Smooth muscle cell (in vitro differentiated cells): ENCODE data around the gene CNOT11. TPM values are rescaled to one million over a fixed set of nuclear protein-coding genes. Genes with fewer than 3 reads are reported as not detected.
"Not testable (repeated sequence)": the region's sequence is repeated elsewhere in the genome, so short reads cannot be mapped to it uniquely, and the experiment has no call there.

Experiments used
- DNase-seq: peaks from one replicate; lab custom pipeline; 2025; ENCODE audit not compliant: unreplicated experiment; lab: John Stamatoyannopoulos, UW
- H2AFZ ChIP-seq: fragments of 200-600 bp; sonication (generic); 2 replicates; pipeline ENCODE4 v1.6.0; 2016; ENCODE audit warnings: antibody characterized with exemption, low read depth, mild to moderate bottlenecking
- H3F3A ChIP-seq: fragments of 200-600 bp; sonication (generic); 2 replicates; pipeline ENCODE4 v1.6.0; 2017; ENCODE audit warnings: antibody characterized with exemption, low read depth
- H3K27ac ChIP-seq: fragments of 200-600 bp; sonication (generic); 2 replicates; pipeline ENCODE4 v1.5.1; 2016; ENCODE audit warnings: low read depth, mild to moderate bottlenecking
- H3K27me3 ChIP-seq: fragments of 200-600 bp; sonication (generic); 2 replicates; pipeline ENCODE4 v1.6.1; 2016; ENCODE audit warnings: low read depth, mild to moderate bottlenecking
- H3K36me3 ChIP-seq: fragments of 200-600 bp; sonication (generic); 2 replicates; pipeline ENCODE4 v1.5.1; 2016; ENCODE audit warnings: low read depth
- H3K4me1 ChIP-seq: fragments of 200-600 bp; sonication (generic); 2 replicates; pipeline ENCODE4 v1.5.1; 2016; ENCODE audit warnings: low read depth
- H3K4me2 ChIP-seq: fragments of 200-600 bp; sonication (generic); 2 replicates; pipeline ENCODE4 v1.6.0; 2016; ENCODE audit warnings: mild to moderate bottlenecking
- H3K4me3 ChIP-seq: fragments of 200-600 bp; sonication (generic); 2 replicates; pipeline ENCODE4 v1.5.1; 2016; ENCODE audit warnings: mild to moderate bottlenecking
- H3K79me2 ChIP-seq: fragments of 200-600 bp; sonication (generic); 2 replicates; pipeline ENCODE4 v1.6.0; 2016; ENCODE audit warnings: low read depth, mild to moderate bottlenecking
- H3K9ac ChIP-seq: fragments of 200-600 bp; sonication (generic); 2 replicates; pipeline ENCODE4 v1.6.0; 2016; ENCODE audit warnings: low read depth
- H3K9me3 ChIP-seq: fragments of 200-600 bp; sonication (generic); replicated peaks from 2 replicates; pipeline ENCODE4 v1.5.1; 2016; ENCODE audit warnings: low read depth
- H4K20me1 ChIP-seq: fragments of 200-600 bp; sonication (generic); 2 replicates; pipeline ENCODE4 v1.6.0; 2016; ENCODE audit warnings: low read depth
- CTCF ChIP-seq: fragments of 200-600 bp; sonication (generic); IDR thresholded peaks from 2 replicates; pipeline ENCODE4 v1.5.1; 2017; ENCODE audit warnings: borderline replicate concordance, mild to moderate bottlenecking, antibody characterized with exemption; ENCODE audit not compliant: insufficient read depth, poor library complexity, severe bottlenecking
- WGBS: methylation state at CpG from one replicate; pipeline ENCODE4 v1.1.7; 2016; ENCODE audit warnings: low lambda C conversion rate; 5-methylcytosine and 5-hydroxymethylcytosine counted together
- polyA plus RNA-seq: library from polyadenylated mRNA; unstranded; fragments of >200 nt; fragmentation: Nextera tagmentation; extraction: Ambion mirVana; gene quantifications from 2 replicates; pipeline ENCODE4 v1.2.1, GENCODE V29; 2016
- total RNA-seq: library from RNA; depleted of rRNA; stranded (reverse); fragments of >200 nt; gene quantifications from 2 replicates; pipeline ENCODE4 v1.2.3, GENCODE V29; 2014

CNOT11 gene
- total and polyA plus RNA-seq, 2 experiments from 2014 or later = 50.0 to 65.2 TPM

GRCh38 chr2:101249826-101250225 lies 2.9 kb upstream of the CNOT11 start:
- Histone ChIP-seq H2AFZ (no peak overlapping the region), H3F3A (no peaks in the 10 kb centered on the region), H3K9me3 (no peaks in the 10 kb centered on the region), H3K9ac (no peak overlapping the region), H3K4me1 (peaks cover 17% of the 10 kb centered on the region), H3K27ac (no peak overlapping the region), H3K4me3 (no peak overlapping the region), H4K20me1 (peaks cover 8% of the 10 kb centered on the region), H3K79me2 (peaks cover 18% of the 10 kb centered on the region), H3K36me3 (no peaks in the 10 kb centered on the region), H3K27me3 (no peaks in the 10 kb centered on the region), H3K4me2 (no peak overlapping the region)
- WGBS = 70% methylated on average over 5 of the region's 5 CpGs
- DNase-seq = no peak
- TF ChIP-seq CTCF = no peak

GRCh38 chr2:101251246-101251781 lies 1.4 kb upstream of the CNOT11 start:
- 42% methylated on average over 10 of the region's 10 CpGs for WGBS
- not testable (repeated sequence) for H3K27me3 ChIP-seq, DNase-seq, H2AFZ ChIP-seq, H3F3A ChIP-seq, H3K9ac ChIP-seq, H3K36me3 ChIP-seq, H3K27ac ChIP-seq, H3K9me3 ChIP-seq
- H3K4me2 ChIP-seq = peak overlapping the region; percentile 86
- peak overlapping the region; percentile 100 for H3K4me3 ChIP-seq
- H3K4me1 ChIP-seq = peaks cover 17% of the 10 kb centered on the region
- peaks cover 12% of the 10 kb centered on the region for H4K20me1 ChIP-seq
- peaks cover 29% of the 10 kb centered on the region for H3K79me2 ChIP-seq

- H3K9ac ChIP-seq = peak overlapping the region; percentile 2
- H3K27me3 ChIP-seq = no peaks in the 10 kb centered on the region
- H4K20me1 ChIP-seq = peaks cover 16% of the 10 kb centered on the region
- peak; percentile 29 for TF ChIP-seq CTCF
- H3K79me2 ChIP-seq = peaks cover 32% of the 10 kb centered on the region
- peak overlapping the region; percentile 100 for H3K4me3 ChIP-seq
- WGBS = 6% methylated on average over 16 of the region's 16 CpGs
- DNase-seq = no peak
- peak overlapping the region; percentile 86 for H3K4me2 ChIP-seq
- no peaks in the 10 kb centered on the region for H3K36me3 ChIP-seq
- no peaks in the 10 kb centered on the region for H3F3A ChIP-seq
- H2AFZ ChIP-seq = peak overlapping the region; percentile 51
- peaks cover 17% of the 10 kb centered on the region for H3K4me1 ChIP-seq
- H3K9me3 ChIP-seq = no peaks in the 10 kb centered on the region
- H3K27ac ChIP-seq = peak overlapping the region; percentile 18
Measured at GRCh38 chr2:101251844-101252407, 760 bp upstream of the CNOT11 start.

- peak overlapping the region; percentile 99 for H3K9ac ChIP-seq
- peak overlapping the region; percentile 92 for H3K27ac ChIP-seq
- TF ChIP-seq CTCF = no peak
- peaks cover 17% of the 10 kb centered on the region for H3K4me1 ChIP-seq
- H3F3A ChIP-seq = no peaks in the 10 kb centered on the region
- H4K20me1 ChIP-seq = peaks cover 24% of the 10 kb centered on the region
- DNase-seq = no peak
- H3K4me2 ChIP-seq = peak overlapping the region; percentile 98
- no peaks in the 10 kb centered on the region for H3K27me3 ChIP-seq
- WGBS = under 1% methylated on average over 59 of the region's 65 CpGs
- H3K79me2 ChIP-seq = peaks cover 41% of the 10 kb centered on the region
- peak overlapping the region; percentile 73 for H2AFZ ChIP-seq
- H3K4me3 ChIP-seq = peak overlapping the region; percentile 100
- no peaks in the 10 kb centered on the region for H3K36me3 ChIP-seq
- no peaks in the 10 kb centered on the region for H3K9me3 ChIP-seq
Measured at GRCh38 chr2:101253013-101253702, 472 bp downstream of the CNOT11 start.
